Ureter (tissue), 1 donor: ENCODE data around the gene ADARB2. TPM values are rescaled to one million over a fixed set of nuclear protein-coding genes. Genes with fewer than 3 reads are reported as not detected.
"Not testable (repeated sequence)": the region's sequence is repeated elsewhere in the genome, so short reads cannot be mapped to it uniquely, and the experiment has no call there.

Experiments
- DNase-seq: peaks from one replicate; pipeline ENCODE4 v3.0.0-alpha.2; 2020; ENCODE audit warnings: low spot score
- total RNA-seq: library from RNA; stranded (reverse); gene quantifications from one replicate; pipeline ENCODE4 v1.2.4, GENCODE V29; 2023
- donor health status: DM: yes; HTN: yes; CAD: no.

Gene ADARB2
- total RNA-seq, 1 donor from 2014 or later: not detected

GRCh38 chr10:1468811-1469210 lies 268.5 kb downstream of the ADARB2 start:
- no peak for DNase-seq

- no peak for DNase-seq
Observed at GRCh38 chr10:1467334-1468076, 269.8 kb downstream of the ADARB2 start.

- DNase-seq: no peak
Observed at GRCh38 chr10:1465993-1466764, 271.1 kb downstream of the ADARB2 start.

DNA sequence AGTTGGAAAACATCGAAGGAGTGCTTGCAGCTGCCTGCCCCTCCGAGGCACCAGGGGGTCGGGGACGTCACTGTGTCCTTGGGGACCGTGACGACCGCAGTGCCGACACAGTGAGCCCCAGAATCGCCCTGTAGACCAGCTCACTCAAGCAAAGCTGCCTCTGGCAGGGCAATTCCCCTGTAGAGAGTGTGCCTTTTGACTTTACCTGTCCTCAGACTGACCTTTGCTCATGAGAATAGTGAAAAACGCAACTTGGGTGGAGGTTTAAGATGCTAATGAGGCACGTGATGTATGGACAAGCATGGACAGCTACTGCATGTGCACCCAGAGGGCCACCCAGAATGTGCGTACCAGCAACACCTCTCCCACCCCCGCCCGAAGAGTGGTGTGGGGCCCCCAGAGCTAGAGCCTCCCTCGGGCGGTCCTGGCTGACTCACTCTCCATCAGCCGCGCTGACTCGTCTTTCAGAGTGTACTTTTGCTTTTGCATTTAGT lies 271.9 kb downstream of the ADARB2 start:
- DNase-seq: no peak

GRCh38 chr10:1464881-1465417 lies 272.4 kb downstream of the ADARB2 start:
- no peak for DNase-seq

GRCh38 chr10:1463971-1464370 lies 273.4 kb downstream of the ADARB2 start:
- DNase-seq: not testable (repeated sequence)

DNA sequence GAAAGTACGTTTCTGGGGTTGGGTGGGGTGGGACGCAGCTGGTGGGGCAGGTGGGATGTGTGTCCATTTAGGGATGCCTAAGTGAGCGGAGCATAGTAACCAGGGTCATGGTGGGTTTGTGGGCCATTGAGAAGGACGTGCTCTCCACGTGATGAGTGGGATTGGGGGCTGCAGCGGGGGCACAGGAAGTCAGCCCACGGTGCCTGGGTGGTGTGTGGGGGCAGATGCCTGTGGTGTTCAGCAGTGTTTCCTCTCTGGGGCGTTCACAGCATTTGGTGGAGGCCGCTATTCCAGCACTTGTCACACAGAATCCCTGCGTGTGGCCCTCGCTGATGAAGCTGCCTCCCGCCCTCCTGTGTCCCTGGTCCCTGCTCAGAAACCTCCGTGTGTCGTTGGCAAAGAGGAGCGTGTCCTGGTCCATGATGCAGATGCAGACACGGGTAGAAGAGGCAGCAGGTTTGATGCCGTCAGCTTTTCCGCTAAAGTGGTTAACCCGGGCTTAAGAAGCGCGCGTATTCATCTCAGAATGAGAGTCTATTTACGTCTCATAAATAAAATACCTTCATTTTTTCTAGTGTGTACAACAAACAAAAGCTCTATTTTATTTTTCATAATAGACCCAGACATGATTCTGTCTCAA lies 274.2 kb downstream of the ADARB2 start:
- DNase-seq: no peak

DNA sequence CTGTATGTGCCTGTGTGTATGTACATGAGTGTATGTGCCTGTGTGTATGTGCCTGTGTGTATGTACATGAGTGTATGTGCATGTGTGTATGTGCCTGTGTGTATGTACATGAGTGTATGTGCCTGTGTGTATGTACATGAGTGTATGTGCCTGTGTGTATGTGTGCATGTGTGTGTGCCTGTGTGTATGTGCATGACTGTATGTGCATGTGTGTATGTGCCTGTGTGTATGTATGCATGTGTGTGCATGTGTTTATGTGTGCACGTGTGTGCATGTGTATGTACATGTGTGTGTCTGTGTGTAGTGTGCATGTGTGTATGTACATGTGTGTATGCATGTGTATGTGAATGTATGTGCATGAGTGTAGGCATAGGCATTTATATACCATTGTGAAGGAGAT lies 274.8 kb downstream of the ADARB2 start:
- no peak for DNase-seq

DNA sequence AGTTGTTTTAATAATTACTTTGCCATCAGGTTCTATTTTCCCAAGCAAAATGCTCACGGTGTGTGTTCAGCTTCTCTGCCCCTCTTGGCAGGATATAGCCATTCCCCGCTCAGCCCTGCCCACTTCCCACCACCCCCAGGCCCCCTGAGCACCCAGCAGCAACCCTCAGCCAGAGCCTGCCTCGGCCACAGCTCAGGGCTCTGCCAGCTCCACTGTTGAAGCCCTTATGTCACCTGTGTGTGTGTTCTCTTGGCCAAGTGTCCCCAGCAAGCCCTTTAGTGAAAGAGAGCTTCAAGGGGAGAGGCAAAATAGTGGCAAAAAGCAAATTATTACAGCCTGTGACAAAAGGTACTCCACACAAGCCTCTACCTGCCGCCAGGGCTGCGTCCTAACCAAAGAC lies 275.3 kb downstream of the ADARB2 start:
- DNase-seq: no peak

DNA sequence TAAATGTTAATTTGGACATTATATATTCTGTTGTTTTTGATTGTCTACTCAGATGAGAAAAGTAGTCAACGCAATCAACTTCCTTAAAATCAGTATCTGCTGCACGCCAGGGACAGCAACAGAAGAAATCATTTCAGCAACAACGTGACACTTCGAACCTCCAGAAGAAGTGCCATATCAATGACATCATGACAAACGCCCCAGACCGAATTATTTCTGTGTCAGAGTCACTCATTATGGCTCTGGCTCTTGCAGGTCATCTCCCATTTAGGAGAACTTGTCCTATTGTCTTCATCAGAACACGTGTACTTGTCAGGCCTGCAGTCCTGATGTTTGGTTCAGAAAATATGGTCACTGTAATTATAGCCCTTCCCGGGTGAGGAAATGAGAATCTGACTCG lies 276.3 kb downstream of the ADARB2 start:
- DNase-seq: no peak

DNA sequence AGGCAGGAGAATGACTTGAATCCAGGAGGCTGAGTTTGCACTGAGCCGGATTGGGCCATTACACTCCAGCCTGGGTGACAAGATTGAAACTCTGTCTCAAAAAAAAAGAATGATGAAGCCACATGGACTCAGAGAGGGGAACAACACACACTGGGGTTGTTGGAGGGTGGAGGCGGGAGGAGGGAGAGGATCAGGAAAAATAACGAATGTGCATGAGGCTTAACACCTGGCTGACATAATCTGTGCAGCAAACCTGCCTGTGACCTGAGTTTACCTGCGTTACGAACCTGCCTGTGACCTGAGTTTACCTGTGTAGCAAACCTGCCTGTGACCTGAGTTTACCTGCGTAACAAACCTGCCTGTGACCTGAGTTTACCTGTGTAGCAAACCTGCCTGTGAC lies 277.7 kb downstream of the ADARB2 start:
- not testable (repeated sequence) for DNase-seq

- DNase-seq: no peak
Observed at GRCh38 chr10:1454951-1455350, 282.4 kb downstream of the ADARB2 start.

GRCh38 chr10:1454428-1454827 lies 282.9 kb downstream of the ADARB2 start:
- DNase-seq: no peak

DNA sequence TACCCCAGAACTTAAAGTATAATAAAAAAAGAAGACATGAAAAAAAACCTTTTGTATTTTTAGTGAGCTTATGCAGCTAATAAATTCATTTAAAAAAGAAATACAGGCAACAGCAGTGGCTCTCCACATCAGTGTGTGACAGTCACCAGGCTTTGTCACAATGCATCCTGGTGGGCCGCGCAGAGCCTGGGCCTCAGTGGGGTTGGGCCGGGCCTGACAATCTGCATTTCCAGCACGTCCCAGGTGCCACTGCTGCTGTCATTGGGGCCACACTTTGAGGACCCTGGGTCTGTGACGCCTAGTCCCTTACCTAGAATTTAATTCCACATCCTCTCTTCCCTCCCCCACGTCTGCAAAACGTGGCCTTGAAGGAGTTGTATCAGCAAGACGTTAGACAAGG lies 284.5 kb downstream of the ADARB2 start:
- no peak for DNase-seq

DNA sequence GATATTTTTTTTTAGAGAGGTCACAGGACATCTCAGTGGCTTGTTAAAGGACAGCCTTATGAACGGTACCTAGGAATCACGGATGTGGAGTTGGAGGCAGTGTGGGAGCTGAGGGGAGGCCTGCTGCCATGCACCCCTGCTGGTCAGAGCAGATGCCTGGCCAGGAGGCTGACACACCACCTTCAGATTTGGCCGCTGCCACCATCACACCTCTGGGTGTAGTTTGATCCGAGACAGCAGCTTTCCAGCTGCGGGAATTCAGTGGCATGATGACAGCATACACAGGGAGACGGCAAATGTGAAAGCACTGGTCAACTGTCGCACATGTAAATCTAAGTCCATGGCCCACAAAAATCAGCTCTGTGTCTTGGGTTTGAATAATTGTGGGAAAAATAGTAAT lies 285.4 kb downstream of the ADARB2 start:
- DNase-seq: no peak

DNA sequence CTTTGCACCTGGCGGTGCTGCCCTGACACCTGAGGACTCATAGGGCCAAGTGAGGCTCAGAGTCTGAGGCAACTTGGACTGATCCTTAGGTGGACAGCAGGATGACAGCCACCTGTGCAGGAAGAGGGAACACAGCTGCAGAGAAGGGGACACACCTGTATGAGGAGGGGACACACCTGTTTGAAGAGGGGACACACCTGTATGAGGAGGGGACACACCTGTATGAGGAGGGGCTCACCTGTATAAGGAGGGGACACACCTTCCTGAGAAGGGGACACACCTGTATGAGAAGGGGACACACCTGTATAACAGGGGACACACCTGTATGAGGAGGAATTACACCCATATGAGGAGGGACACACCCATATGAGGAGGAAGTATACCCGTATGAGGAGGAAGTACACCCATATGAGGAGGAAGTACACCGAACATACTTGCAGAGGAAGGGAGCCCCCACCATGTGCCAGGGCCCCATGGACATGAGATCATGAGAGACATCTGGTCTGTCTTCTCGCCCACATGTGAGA lies 285.9 kb downstream of the ADARB2 start:
- DNase-seq: no peak

GRCh38 chr10:1449572-1450205 lies 287.6 kb downstream of the ADARB2 start:
- DNase-seq: no peak

- DNase-seq: no peak
Observed at GRCh38 chr10:1449021-1449420, 288.3 kb downstream of the ADARB2 start.

DNA sequence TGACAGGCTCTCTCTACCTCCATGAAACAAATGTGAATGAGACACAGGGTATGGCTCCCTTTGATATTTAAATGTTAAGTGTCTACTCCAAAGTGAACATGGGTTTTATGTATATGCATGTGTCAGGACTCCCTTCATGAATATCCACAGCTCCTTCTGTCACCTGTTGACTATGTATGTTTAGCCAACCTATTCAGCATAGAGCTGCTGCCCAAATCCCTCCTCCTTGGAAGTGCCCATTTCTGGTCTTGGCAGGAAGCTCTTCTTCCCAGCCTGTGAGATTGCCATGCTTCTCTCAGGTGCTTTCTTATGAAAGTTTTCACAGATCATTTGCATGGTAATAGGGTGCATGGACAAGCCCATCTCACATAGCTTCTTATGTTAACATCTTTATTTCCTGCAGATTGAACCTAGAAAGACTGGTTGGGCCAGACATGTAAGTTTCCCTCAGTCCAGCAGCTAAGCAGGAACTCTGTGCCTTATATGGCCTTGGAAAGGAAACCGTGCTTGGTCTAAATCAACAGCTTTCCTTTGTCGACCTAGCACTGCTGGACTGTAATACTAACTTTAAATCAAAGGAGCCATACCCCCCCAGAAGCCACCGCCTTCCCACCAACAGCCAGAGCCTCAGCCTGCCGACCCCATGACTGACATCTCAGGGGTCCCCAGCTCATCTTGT lies 288.9 kb downstream of the ADARB2 start:
- no peak for DNase-seq

GRCh38 chr10:1444826-1445225 lies 292.5 kb downstream of the ADARB2 start:
- no peak for DNase-seq

DNA sequence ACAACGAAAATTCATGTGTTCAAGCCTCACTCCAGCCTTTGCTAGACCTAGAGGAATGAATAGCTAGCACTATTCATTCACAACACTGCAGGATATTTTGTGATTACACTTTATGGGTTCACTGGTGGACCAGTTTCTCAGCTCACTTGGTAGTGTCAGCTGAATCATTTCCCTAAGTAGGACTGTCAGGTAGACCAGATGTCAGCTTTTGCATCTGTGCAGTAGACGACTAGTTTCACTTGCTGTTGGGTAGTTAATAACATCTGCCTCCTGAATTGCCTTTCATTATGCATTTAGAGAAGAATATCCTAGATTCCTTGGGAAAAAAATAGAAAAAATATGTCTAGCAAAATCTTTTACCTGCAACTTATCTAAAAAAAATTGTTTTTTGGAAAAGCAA lies 296.4 kb downstream of the ADARB2 start:
- DNase-seq: no peak
